GM08714 (cell line): ENCODE measurements around the gene ANKRD29.

Experiments used
- H3K4me3 ChIP-seq: fragments of 200-500 bp; sonication (Bioruptor generic); 2 replicates; pipeline ENCODE4 v1.5.1; 2014; ENCODE audit warnings: mild to moderate bottlenecking, low read length, inconsistent platforms
- ZNF274 ChIP-seq: IDR thresholded peaks from 2 replicates; pipeline ENCODE4 v1.6.1; 2012; ENCODE audit warnings: mild to moderate bottlenecking, low read depth, low read length

Gene ANKRD29

GRCh38 chr18:23596183-23596582 is 66.5 kb downstream of the ANKRD29 start:
- TF ChIP-seq ZNF274 = no peak
- H3K4me3 ChIP-seq = no peak overlapping the region

DNA sequence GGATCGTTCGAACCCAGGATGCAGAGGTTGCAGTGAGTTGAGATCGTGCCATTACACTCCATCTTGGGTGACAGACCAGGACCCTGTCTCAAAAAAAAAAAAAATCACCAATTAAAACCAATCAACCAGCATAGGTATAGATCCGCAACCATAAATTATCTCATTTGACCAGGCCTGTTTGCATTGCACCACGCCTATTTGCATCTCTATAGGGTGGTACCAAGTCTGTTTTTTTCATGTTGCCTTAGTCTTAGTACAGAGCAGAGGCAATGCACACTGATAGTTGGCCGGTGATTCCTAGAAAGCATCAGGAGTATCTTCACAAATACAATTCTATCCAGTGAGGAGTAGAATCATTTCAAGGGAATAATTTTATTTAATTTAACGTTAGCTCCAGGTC is 67.1 kb downstream of the ANKRD29 start:
- H3K4me3 ChIP-seq = no peak overlapping the region
- no peak for TF ChIP-seq ZNF274

GRCh38 chr18:23593720-23594119 is 69.0 kb downstream of the ANKRD29 start:
- no peak overlapping the region for H3K4me3 ChIP-seq
- TF ChIP-seq ZNF274 = no peak

DNA sequence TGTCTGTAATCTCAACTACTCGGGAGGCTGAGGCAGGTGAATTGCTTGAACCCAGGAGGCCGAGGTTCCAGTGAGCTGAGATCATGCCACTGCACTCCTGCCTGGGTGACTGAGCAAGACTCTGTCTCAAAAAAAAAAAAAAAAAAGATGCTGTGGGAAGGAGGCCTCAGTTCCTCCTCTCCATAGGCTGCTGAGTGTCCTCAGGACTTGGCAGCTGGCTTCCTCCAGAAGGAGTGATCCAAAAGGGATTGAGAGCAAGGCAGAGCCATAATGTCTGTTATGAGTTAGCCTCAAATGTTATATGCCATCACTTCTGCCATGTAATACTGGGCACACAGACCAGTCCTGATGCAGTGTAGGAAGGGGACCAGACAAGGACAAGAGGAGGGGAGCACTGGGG is 69.8 kb downstream of the ANKRD29 start:
- no peak overlapping the region for H3K4me3 ChIP-seq
- no peak for TF ChIP-seq ZNF274

- no peak overlapping the region for H3K4me3 ChIP-seq
These were observed 71.7 kb downstream of the ANKRD29 start for GRCh38 chr18:23591011-23591410.

DNA sequence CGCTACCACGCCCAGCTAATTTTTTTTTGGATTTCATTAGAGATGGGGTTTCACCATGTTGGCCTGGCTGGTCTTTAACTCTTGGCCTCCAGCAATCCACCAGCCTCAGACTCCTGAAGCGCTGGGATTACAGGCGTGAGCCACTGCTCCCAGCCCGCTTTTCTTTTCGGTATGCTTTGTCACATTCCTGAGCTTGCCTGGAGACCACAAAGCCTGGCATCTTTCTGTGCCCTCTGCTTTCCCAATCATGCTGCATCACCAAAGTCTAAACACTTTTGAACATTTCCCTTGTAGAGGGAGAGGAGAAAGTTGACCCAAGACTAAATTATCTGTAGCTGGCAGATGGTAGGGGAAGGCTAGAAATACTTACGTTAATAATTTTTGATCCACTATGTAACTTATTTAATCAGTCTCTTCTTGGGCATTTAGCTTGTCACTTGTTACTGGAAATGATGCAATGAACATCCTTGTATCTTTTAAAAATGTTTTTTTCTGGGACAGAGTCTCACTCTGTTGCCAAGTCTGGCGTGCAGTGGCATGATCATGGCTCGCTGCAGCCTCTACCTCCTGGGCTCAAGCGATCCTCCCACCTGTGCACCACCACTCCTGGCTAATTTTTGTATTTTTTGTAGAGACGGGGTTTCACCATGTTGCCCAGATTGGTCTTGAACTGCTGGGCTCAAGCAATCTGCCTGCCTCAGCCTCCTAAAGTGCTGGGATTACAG is 73.7 kb downstream of the ANKRD29 start:
- H3K4me3 ChIP-seq = no peak overlapping the region
- no peak for TF ChIP-seq ZNF274

More at GRCh38 chr18:23591011-23591410, 71.7 kb downstream of the ANKRD29 start:
- TF ChIP-seq ZNF274 = no peak

DNA sequence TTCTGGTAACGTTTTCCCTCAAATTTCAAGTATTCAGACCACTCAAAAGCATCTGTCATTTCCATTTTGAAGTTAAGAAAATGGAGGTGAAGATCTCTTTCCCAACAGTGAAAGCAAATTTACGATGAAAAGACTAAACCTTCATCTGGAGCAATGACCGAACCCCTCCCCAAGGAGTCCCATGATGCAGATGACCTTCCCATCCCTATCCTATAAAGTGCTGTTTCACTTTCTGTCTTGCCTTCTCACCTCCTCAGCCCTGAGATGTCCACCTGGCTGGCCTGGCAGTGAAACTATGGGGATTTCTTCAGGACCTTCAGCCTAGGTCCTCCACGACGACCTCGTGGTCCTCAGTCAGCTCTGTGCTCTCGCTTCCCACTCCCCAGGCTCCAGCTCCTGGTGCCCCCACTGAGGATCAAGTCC is 75.5 kb downstream of the ANKRD29 start:
- no peak for TF ChIP-seq ZNF274
- no peak overlapping the region; the same call in 1 of the 2 replicates for H3K4me3 ChIP-seq

DNA sequence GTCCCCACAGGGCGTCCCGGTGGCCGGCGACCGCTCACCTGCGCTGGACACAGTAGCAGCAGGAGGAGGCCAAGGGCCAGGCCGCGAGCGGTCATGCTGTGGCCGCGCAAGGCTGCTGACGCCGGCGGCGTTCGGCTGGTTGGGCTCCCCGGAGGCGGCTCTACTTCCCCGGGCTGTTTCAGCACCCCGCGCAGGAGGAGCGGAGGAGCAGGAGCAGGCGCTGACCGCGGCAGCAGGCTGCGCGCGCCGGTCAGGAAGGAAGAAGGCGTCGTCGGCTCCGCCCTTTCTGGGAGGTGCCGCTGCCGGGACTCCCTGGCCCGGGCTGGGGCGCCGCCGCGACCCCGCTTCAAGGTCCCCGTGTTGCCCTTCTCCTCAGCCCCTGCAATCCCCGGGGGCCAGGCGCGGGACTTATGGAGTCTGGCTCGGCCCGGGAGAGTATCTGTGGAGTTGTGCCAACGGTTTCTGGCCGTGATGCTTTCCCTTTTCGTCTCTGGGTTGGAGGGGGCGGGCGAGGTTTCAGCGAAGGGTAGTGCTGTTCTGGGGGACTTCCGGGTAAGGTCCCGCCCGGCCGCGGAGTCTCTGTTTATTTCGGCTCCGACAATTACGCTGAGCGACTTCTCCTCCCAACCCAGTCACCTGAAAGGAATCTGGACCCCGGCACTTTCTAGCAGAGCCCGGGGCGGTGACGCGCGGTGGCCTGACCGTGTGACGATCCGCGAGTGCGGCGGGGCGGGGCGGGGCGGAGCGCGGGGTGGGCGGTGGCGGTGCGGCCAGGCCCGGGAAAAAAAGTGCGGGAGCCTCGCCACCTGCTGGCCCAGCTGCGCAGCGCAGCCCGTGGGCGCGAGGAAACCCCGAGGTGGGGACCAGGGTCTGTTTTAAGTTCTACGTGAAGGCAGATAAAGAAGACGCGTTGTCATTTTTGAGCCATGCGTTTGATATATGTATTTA is 76.2 kb downstream of the ANKRD29 start, which contains the start of gene NPC1:
NPC1 (minus strand) TSS at position 258 of the 948 bp plus-strand sequence; CDS start at position 95, 163 bp downstream.
- TF ChIP-seq ZNF274 = no peak

GRCh38 chr18:23585897-23586248 is 76.8 kb downstream of the ANKRD29 start:
- H3K4me3 ChIP-seq = peak overlapping the region; percentile 92
- TF ChIP-seq ZNF274 = no peak

More for the DNA sequence above, 76.2 kb downstream of the ANKRD29 start, which contains the start of gene NPC1:
- peak within 1 kb of the TSS; percentile 92 for H3K4me3 ChIP-seq

GRCh38 chr18:23585007-23585871 is 77.5 kb downstream of the ANKRD29 start:
- peak overlapping the region; percentile 92 for H3K4me3 ChIP-seq
- no peak for TF ChIP-seq ZNF274

DNA sequence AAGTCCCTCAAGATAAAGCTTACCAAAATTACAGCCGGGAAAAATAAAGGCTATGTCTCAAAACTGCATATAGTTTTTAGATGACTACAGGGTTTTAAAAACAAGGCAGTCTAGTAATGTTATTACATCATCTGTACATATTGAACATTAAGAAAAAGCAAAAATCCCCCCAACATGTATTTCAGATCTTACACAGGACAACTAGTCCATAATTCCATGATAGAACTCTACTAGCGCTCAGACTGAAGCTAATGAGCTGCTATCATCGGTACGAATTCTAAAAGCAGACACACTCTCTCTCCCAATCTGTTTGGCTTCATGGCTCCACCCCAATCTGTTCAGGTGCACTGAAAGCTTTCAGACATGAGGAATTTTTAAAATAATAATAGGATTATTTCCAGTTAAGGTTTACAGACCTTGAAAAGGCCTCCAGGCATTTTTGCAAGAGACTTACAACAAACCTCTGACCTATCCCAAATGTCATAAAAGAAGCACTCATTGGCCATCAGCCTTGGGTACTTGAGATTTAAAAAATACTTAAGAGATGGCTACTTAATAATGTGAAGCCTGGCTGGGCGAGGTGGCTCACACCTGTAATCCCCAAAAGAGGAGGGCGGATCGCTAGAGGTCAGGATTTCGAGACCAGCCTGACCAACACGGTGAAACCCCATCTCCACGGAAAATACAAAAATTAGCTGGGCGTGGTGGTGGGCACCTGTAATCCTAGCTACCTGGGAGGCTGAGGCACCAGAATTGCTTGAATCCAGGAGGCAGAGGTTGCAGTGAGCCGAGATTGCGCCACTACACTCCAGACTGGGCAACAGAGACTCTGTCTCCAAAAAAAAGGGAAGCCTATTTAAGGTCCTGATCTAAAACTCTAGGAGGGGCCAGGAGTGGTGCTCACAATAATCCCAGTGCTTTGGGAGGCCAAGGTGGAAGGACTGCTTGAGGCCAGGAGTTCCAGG is 78.4 kb downstream of the ANKRD29 start:
- H3K4me3 ChIP-seq = no peak overlapping the region; the same call in 1 of the 2 replicates
- TF ChIP-seq ZNF274 = no peak

GRCh38 chr18:23583071-23583865 is 79.4 kb downstream of the ANKRD29 start:
- TF ChIP-seq ZNF274 = no peak
- H3K4me3 ChIP-seq = no peak overlapping the region
